GM21447 (cell line): ENCODE results near the gene CCDC167.

Source experiments
- ATAC-seq: cut with Tn5 transposase; IDR thresholded peaks from one replicate; pipeline ENCODE4 v1.9.1; 2021; ENCODE audit not compliant: unreplicated experiment

The CCDC167 gene

GRCh38 chr6:37531026-37531425 lies 31.3 kb upstream of the CCDC167 start:
- ATAC-seq: no peak

- no peak for ATAC-seq
Observed at GRCh38 chr6:37530297-37530696, 30.6 kb upstream of the CCDC167 start.

- no peak for ATAC-seq
Observed at GRCh38 chr6:37528541-37528940, 28.8 kb upstream of the CCDC167 start.

GRCh38 chr6:37525460-37526357 lies 26.0 kb upstream of the CCDC167 start:
- no peak for ATAC-seq

GRCh38 chr6:37524970-37525318 lies 25.3 kb upstream of the CCDC167 start:
- ATAC-seq: no peak

- ATAC-seq: no peak
Observed at GRCh38 chr6:37524025-37524969, 24.6 kb upstream of the CCDC167 start.

GRCh38 chr6:37523412-37523811 lies 23.7 kb upstream of the CCDC167 start:
- no peak for ATAC-seq

GRCh38 chr6:37522836-37523235 lies 23.1 kb upstream of the CCDC167 start:
- no peak for ATAC-seq

- ATAC-seq: no peak
Observed at GRCh38 chr6:37521674-37522073, 22.0 kb upstream of the CCDC167 start.

GRCh38 chr6:37520926-37521325 lies 21.2 kb upstream of the CCDC167 start:
- no peak for ATAC-seq

GRCh38 chr6:37519461-37519860 lies 19.8 kb upstream of the CCDC167 start:
- ATAC-seq: no peak

GRCh38 chr6:37518116-37518515 lies 18.4 kb upstream of the CCDC167 start:
- ATAC-seq: no peak

GRCh38 chr6:37517411-37517812 lies 17.7 kb upstream of the CCDC167 start:
- peak; percentile 56 for ATAC-seq

GRCh38 chr6:37516920-37517405 lies 17.3 kb upstream of the CCDC167 start:
- no peak for ATAC-seq

- peak; percentile 52 for ATAC-seq
Observed at GRCh38 chr6:37516076-37516919, 16.6 kb upstream of the CCDC167 start.

GRCh38 chr6:37515712-37516075 lies 16.0 kb upstream of the CCDC167 start:
- ATAC-seq: no peak

GRCh38 chr6:37514837-37515236 lies 15.1 kb upstream of the CCDC167 start:
- no peak for ATAC-seq

- ATAC-seq: no peak
Observed at GRCh38 chr6:37514321-37514771, 14.7 kb upstream of the CCDC167 start.

- ATAC-seq: no peak
Observed at GRCh38 chr6:37513576-37513975, 13.9 kb upstream of the CCDC167 start.

- ATAC-seq: no peak
Observed at GRCh38 chr6:37513155-37513554, 13.5 kb upstream of the CCDC167 start.
